ENCODE results near the gene MVB12B.

Gene MVB12B

DNA sequence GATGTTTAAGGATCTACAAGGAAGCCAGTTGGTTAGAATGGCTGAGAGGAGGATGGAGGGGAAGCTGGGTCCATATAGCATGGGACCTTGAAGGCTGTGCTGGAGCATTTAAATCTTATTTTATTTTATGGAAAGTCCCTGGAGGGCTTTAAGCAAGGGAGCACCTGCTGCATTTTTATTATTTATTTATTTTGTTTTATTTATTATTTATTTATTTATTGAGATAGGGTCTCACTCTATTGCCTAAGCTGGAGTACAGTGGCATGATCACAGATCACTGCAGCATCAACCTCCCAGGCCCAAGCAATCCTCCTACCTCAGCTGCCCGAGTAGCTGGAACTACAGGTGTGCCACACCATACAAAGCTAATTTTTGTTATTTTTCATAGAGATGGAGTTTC is 4.9 kb upstream of the MVB12B start:
- Histone ChIP-seq H3K36me3 (ENCODE audit: control insufficient read depth, insufficient read depth, low read length) (no peaks in the 10 kb centered on the region), H3K27me3 (replicated peaks; ENCODE audit: control insufficient read depth, insufficient read depth, low read length) (no peaks in the 10 kb centered on the region; the same call in none of the 2 replicates), H3K4me3 (replicated peaks; ENCODE audit: low read depth, low read length) (no peak overlapping the region)
- TF ChIP-seq, protein P1, sequence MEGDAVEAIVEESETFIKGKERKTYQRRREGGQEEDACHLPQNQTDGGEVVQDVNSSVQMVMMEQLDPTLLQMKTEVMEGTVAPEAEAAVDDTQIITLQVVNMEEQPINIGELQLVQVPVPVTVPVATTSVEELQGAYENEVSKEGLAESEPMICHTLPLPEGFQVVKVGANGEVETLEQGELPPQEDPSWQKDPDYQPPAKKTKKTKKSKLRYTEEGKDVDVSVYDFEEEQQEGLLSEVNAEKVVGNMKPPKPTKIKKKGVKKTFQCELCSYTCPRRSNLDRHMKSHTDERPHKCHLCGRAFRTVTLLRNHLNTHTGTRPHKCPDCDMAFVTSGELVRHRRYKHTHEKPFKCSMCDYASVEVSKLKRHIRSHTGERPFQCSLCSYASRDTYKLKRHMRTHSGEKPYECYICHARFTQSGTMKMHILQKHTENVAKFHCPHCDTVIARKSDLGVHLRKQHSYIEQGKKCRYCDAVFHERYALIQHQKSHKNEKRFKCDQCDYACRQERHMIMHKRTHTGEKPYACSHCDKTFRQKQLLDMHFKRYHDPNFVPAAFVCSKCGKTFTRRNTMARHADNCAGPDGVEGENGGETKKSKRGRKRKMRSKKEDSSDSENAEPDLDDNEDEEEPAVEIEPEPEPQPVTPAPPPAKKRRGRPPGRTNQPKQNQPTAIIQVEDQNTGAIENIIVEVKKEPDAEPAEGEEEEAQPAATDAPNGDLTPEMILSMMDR (IDR thresholded peaks at IDR 0.05; ENCODE audit: insufficient read depth, low read length, poor library complexity, severe bottlenecking): no peak
- no peak for DNase-seq (ENCODE audit: extremely low read depth, insufficient read length)

DNA sequence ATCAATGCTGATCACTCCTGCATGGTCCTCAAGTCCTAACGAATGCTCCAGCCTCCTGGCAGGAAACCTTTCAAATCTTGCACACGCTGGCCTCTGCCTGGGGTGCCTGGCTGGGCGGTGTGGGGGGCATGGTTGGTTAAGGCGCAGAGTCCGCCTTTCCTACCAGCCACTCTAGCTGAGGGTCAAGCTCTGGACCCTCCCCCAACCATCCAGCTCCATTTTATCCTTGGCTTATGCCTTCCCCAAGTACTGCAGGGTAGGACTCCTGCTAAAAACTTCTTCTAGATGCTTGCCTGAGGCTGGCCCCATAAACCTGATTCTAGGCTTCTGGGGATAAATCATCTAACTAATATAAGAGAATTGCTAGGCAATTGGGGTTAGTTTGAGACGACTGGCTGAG is 808 bp upstream of the MVB12B start:
- no peak for DNase-seq (ENCODE audit: extremely low read depth, insufficient read length)
- H3K27me3 ChIP-seq (replicated peaks; ENCODE audit: control insufficient read depth, insufficient read depth, low read length): no peaks in the 10 kb centered on the region; the same call in none of the 2 replicates
- TF ChIP-seq, protein P1 (IDR thresholded peaks at IDR 0.05; ENCODE audit: insufficient read depth, low read length, poor library complexity, severe bottlenecking): no peak
- no peaks in the 10 kb centered on the region for H3K36me3 ChIP-seq (ENCODE audit: control insufficient read depth, insufficient read depth, low read length)
- H3K4me3 ChIP-seq (replicated peaks; ENCODE audit: low read depth, low read length): no peak overlapping the region

DNA sequence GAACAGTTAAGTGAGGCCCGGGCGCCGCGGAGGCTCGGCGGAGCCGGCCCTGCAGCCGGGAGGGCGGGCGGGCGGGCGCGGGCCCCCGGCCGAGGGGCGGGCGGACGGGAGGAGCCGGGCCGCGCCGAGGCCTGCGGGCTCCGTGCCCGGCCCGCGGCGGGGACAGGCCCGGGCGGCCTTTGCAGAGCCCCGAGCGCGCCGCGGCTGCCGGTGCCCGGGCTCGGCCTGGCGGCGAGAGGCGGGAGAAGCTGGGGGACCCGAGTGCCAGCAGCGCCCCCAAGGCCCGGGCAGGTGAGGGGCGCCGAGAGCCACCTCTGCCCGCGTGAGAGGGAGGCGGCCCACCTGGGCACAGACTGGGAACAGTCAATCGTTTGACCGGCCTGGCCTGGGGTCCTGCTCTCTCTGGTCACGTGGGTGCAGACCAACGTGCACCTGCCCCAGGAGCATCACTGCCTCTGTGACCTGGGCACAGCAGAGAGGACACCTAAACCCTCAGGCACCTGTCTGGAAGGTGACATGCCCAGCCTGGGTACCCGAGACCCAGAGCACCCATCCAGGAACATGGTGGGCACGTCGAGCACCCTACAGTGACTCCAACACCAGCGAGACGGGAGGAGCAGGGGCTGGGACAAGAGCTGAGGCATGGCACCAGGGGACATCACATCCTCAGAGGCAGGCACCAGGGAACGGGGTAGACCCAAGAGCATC is 531 bp downstream of the MVB12B start:
- no peak for DNase-seq (ENCODE audit: extremely low read depth, insufficient read length)
- no peak overlapping the region for H3K4me3 ChIP-seq (replicated peaks; ENCODE audit: low read depth, low read length)
- H3K27me3 ChIP-seq (replicated peaks; ENCODE audit: control insufficient read depth, insufficient read depth, low read length): no peaks in the 10 kb centered on the region; the same call in none of the 2 replicates
- TF ChIP-seq, protein P1 (IDR thresholded peaks at IDR 0.05; ENCODE audit: insufficient read depth, low read length, poor library complexity, severe bottlenecking): no peak
- no peaks in the 10 kb centered on the region for H3K36me3 ChIP-seq (ENCODE audit: control insufficient read depth, insufficient read depth, low read length)

DNA sequence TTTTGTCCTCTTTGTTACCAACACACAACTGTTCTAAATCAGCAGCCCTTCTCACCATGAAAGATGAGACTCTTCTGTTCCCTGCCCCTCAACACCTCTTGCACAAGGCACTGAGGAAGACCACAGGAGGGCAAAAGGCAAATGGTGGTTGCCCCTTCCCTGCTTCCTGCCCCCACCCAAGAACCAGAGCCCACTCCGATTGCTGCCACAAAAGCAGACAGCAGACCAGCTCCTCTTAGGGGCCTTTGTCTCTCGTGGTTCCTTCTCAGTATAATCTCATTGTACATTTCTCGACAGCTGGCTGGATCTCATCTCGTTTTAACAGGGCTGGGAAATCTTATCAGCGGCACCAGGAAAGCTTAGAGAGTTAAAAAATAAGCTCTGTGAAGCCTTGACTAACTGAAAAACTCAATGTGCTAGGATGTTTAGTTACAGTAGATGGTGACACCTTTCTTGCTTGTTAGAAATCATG is 1.1 kb downstream of the MVB12B start:
- Histone ChIP-seq H3K4me3 (replicated peaks; ENCODE audit: low read depth, low read length) (no peak overlapping the region), H3K36me3 (ENCODE audit: control insufficient read depth, insufficient read depth, low read length) (no peaks in the 10 kb centered on the region), H3K27me3 (replicated peaks; ENCODE audit: control insufficient read depth, insufficient read depth, low read length) (no peaks in the 10 kb centered on the region; the same call in none of the 2 replicates)
- TF ChIP-seq, protein P1 (IDR thresholded peaks at IDR 0.05; ENCODE audit: insufficient read depth, low read length, poor library complexity, severe bottlenecking): no peak
- no peak for DNase-seq (ENCODE audit: extremely low read depth, insufficient read length)

GRCh38 chr9:126328407-126328806 is 1.8 kb downstream of the MVB12B start:
- Histone ChIP-seq H3K4me3 (replicated peaks; ENCODE audit: low read depth, low read length) (no peak overlapping the region), H3K27me3 (replicated peaks; ENCODE audit: control insufficient read depth, insufficient read depth, low read length) (no peaks in the 10 kb centered on the region; the same call in none of the 2 replicates), H3K36me3 (ENCODE audit: control insufficient read depth, insufficient read depth, low read length) (no peaks in the 10 kb centered on the region)
- TF ChIP-seq, protein P1 (IDR thresholded peaks at IDR 0.05; ENCODE audit: insufficient read depth, low read length, poor library complexity, severe bottlenecking): no peak
- DNase-seq (ENCODE audit: extremely low read depth, insufficient read length): no peak
